ENCODE results near the gene SGSM2.
A peak's percentile ranks its signal among the peaks of the same experiment; 100 is the strongest.

Gene SGSM2

GRCh38 chr17:2395258-2396181 is 58.2 kb downstream of the SGSM2 start:
- H3K4me3 ChIP-seq (ENCODE audit: low read length), result peak overlapping the region; percentile 63
- H3K4me1 ChIP-seq (ENCODE audit: control insufficient read depth, insufficient read depth, low read length), result peaks cover 58% of the 10 kb centered on the region
- H3K27me3 ChIP-seq (ENCODE audit: control insufficient read depth, insufficient read depth, low read length), result no peaks in the 10 kb centered on the region
- peak overlapping the region; percentile 100 for H3K27ac ChIP-seq (ENCODE audit: low read depth, low read length)
- H3K9ac ChIP-seq (ENCODE audit: low read length), result peak overlapping the region; percentile 3
- H3K36me3 ChIP-seq (ENCODE audit: control insufficient read depth, insufficient read depth, low read length), result no peaks in the 10 kb centered on the region

DNA sequence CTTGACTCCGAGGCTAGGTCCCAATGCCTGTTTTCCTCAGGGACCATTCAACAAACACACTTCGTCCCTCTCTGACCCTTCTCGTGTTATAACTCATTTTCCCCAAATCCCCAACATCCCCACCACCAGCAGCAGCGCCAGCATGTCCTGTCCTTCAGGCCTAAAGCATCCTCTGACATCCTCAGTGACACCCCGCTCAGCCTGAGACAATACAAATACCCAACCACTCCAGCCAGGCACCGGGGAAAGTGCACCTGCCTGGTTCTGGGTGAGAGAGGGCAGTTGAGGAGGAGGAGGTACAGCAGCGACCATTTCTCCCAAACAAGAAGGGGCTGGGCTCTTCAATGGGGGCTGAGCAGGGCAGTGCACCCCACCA is 58.9 kb downstream of the SGSM2 start:
- Histone ChIP-seq H3K27ac (ENCODE audit: low read depth, low read length) (peak overlapping the region; percentile 100), H3K27me3 (ENCODE audit: control insufficient read depth, insufficient read depth, low read length) (no peaks in the 10 kb centered on the region), H3K36me3 (ENCODE audit: control insufficient read depth, insufficient read depth, low read length) (no peaks in the 10 kb centered on the region), H3K4me1 (ENCODE audit: control insufficient read depth, insufficient read depth, low read length) (peaks cover 53% of the 10 kb centered on the region), H3K9ac (ENCODE audit: low read length) (peak overlapping the region; percentile 56), H3K4me3 (ENCODE audit: low read length) (peak overlapping the region; percentile 63)

GRCh38 chr17:2396568-2397246 is 59.4 kb downstream of the SGSM2 start:
- H3K4me3 ChIP-seq (ENCODE audit: low read length), result peak overlapping the region; percentile 63
- no peaks in the 10 kb centered on the region for H3K36me3 ChIP-seq (ENCODE audit: control insufficient read depth, insufficient read depth, low read length)
- H3K27me3 ChIP-seq (ENCODE audit: control insufficient read depth, insufficient read depth, low read length), result no peaks in the 10 kb centered on the region
- H3K4me1 ChIP-seq (ENCODE audit: control insufficient read depth, insufficient read depth, low read length), result peaks cover 48% of the 10 kb centered on the region
- H3K27ac ChIP-seq (ENCODE audit: low read depth, low read length), result peak overlapping the region; percentile 100
- H3K9ac ChIP-seq (ENCODE audit: low read length), result peak overlapping the region; percentile 61

- no peaks in the 10 kb centered on the region for H3K27me3 ChIP-seq (ENCODE audit: control insufficient read depth, insufficient read depth, low read length)
- H3K4me3 ChIP-seq (ENCODE audit: low read length), result peak overlapping the region; percentile 63
- H3K27ac ChIP-seq (ENCODE audit: low read depth, low read length), result peak overlapping the region; percentile 100
- H3K4me1 ChIP-seq (ENCODE audit: control insufficient read depth, insufficient read depth, low read length), result peaks cover 42% of the 10 kb centered on the region
- peak overlapping the region; percentile 71 for H3K9ac ChIP-seq (ENCODE audit: low read length)
- no peaks in the 10 kb centered on the region for H3K36me3 ChIP-seq (ENCODE audit: control insufficient read depth, insufficient read depth, low read length)
Observed at GRCh38 chr17:2397247-2398171, 60.2 kb downstream of the SGSM2 start.

DNA sequence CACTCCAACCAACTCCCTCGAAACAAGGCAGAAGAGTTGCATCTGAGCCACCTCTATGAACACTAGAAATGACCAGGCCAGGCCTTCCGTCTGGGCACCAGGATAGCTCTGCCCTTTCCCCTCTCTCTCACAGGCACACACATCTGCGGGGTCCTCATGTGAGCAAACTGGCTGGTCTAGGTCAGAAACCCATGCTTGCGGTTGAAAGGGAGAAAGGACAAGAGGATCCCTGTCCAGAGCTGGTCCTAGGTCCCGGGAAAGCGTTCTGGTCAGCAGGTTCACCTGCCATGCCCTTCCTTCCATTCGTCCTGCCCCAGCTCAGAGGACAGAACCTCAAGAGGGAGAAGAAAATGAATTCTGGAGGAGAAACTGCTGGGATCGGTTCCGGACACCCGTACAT is 60.9 kb downstream of the SGSM2 start:
- Histone ChIP-seq H3K9ac (ENCODE audit: low read length) (peak overlapping the region; percentile 71), H3K4me1 (ENCODE audit: control insufficient read depth, insufficient read depth, low read length) (peaks cover 47% of the 10 kb centered on the region)

GRCh38 chr17:2398655-2399571 is 61.6 kb downstream of the SGSM2 start:
- Histone ChIP-seq H3K4me1 (ENCODE audit: control insufficient read depth, insufficient read depth, low read length) (peaks cover 47% of the 10 kb centered on the region), H3K36me3 (ENCODE audit: control insufficient read depth, insufficient read depth, low read length) (no peaks in the 10 kb centered on the region), H3K9ac (ENCODE audit: low read length) (peak overlapping the region; percentile 98), H3K27me3 (ENCODE audit: control insufficient read depth, insufficient read depth, low read length) (no peaks in the 10 kb centered on the region), H3K4me3 (ENCODE audit: low read length) (peak overlapping the region; percentile 88), H3K27ac (ENCODE audit: low read depth, low read length) (peak overlapping the region; percentile 100)

More for the DNA sequence above, 60.9 kb downstream of the SGSM2 start:
- Histone ChIP-seq H3K27ac (ENCODE audit: low read depth, low read length) (peak overlapping the region; percentile 100), H3K4me3 (ENCODE audit: low read length) (peak overlapping the region; percentile 63), H3K36me3 (ENCODE audit: control insufficient read depth, insufficient read depth, low read length) (no peaks in the 10 kb centered on the region), H3K27me3 (ENCODE audit: control insufficient read depth, insufficient read depth, low read length) (no peaks in the 10 kb centered on the region)

DNA sequence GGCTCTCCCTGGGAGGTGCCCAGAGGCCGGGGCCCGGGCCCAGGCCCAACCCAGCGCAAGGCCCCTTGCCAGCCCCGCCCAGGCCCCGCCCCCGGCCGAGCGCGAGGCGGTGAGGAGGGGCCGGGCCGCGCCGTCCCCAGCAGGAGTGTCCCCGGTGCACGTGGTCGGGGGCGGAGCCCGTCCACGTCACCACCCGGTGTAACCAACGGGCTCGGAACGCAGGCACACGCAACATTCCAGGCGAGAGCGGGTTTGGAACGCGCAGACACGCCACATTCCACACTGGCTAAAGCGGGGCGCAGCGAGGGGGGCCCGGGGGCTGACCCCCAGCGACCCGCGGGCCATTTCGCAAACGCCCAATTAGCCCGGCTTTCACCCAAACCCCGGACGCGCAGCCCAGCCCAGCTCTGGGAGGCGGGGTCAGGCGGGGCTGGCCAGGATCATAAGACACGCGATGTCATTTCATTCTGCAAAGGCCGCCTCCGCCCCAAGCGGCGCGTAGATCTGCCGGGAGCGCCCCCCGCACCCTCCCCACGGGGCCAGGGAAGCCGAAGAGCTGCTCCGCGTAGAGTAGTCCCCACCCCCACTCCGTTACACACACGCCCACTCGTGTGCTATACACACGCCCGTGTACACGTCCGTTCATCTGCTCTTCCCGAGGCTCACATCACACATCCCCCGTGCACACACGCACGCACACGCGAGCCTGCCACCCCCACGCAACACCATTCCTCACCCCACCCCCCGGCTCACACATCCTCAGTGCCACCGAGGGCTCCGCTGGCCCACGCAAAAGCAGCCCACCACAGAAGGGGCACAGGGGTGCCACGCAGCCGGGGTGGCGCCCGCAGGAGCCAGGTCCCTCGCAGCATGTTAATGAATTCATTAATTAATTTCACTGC is 62.5 kb downstream of the SGSM2 start:
- H3K4me1 ChIP-seq (ENCODE audit: control insufficient read depth, insufficient read depth, low read length), result peaks cover 45% of the 10 kb centered on the region

DNA sequence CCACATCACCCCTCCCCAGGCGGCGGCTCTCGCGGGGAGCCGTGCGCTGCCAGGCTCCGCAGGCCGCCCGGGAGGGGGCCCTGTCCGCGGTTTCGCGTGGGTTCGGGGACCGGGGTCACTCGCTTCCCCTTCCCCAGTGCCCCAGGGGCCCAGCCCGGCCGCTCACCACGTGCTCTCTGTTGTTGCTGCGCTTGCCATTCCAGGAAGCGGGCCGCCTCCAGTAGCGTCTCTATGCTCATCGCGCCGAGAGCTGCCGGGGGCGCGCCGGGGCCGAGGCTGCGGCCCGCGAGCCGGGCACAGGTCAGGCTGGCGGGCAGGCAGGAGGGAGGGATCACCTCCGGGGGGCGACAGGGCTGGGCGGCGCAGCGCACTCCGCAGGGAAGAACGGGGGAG is 63.2 kb downstream of the SGSM2 start:
- H3K27me3 ChIP-seq (ENCODE audit: control insufficient read depth, insufficient read depth, low read length), result no peaks in the 10 kb centered on the region
- H3K4me3 ChIP-seq (ENCODE audit: low read length), result peak overlapping the region; percentile 87
- H3K4me1 ChIP-seq (ENCODE audit: control insufficient read depth, insufficient read depth, low read length), result peaks cover 41% of the 10 kb centered on the region
- H3K36me3 ChIP-seq (ENCODE audit: control insufficient read depth, insufficient read depth, low read length), result no peaks in the 10 kb centered on the region
- peak overlapping the region; percentile 56 for H3K9ac ChIP-seq (ENCODE audit: low read length)
- peak overlapping the region; percentile 100 for H3K27ac ChIP-seq (ENCODE audit: low read depth, low read length)

More for the DNA sequence above, 62.5 kb downstream of the SGSM2 start:
- Histone ChIP-seq H3K4me3 (ENCODE audit: low read length) (peak overlapping the region; percentile 88), H3K27me3 (ENCODE audit: control insufficient read depth, insufficient read depth, low read length) (no peaks in the 10 kb centered on the region), H3K36me3 (ENCODE audit: control insufficient read depth, insufficient read depth, low read length) (no peaks in the 10 kb centered on the region), H3K27ac (ENCODE audit: low read depth, low read length) (peak overlapping the region; percentile 100), H3K9ac (ENCODE audit: low read length) (peak overlapping the region; percentile 98)

- Histone ChIP-seq H3K9ac (ENCODE audit: low read length) (peak within 1 kb of the TSS; percentile 92), H3K4me1 (ENCODE audit: control insufficient read depth, insufficient read depth, low read length) (peaks cover 38% of the 10 kb centered on the region), H3K27me3 (ENCODE audit: control insufficient read depth, insufficient read depth, low read length) (no peaks in the 10 kb centered on the region)
Observed at GRCh38 chr17:2400877-2401425, 63.6 kb downstream of the SGSM2 start, which contains the start of gene MNT. Gene MNT (minus strand): TSS chr17:2401060. CDS start chr17:2400712, 348 bp downstream.

GRCh38 chr17:2401426-2402221 is 64.3 kb downstream of the SGSM2 start:
- peak overlapping the region; percentile 100 for H3K27ac ChIP-seq (ENCODE audit: low read depth, low read length)
- H3K4me1 ChIP-seq (ENCODE audit: control insufficient read depth, insufficient read depth, low read length), result peaks cover 39% of the 10 kb centered on the region
- H3K9ac ChIP-seq (ENCODE audit: low read length), result peak overlapping the region; percentile 92
- H3K27me3 ChIP-seq (ENCODE audit: control insufficient read depth, insufficient read depth, low read length), result no peaks in the 10 kb centered on the region
- no peaks in the 10 kb centered on the region for H3K36me3 ChIP-seq (ENCODE audit: control insufficient read depth, insufficient read depth, low read length)
- peak overlapping the region; percentile 90 for H3K4me3 ChIP-seq (ENCODE audit: low read length)

More at GRCh38 chr17:2400877-2401425, 63.6 kb downstream of the SGSM2 start, which contains the start of gene MNT:
- peak within 1 kb of the TSS; percentile 90 for H3K4me3 ChIP-seq (ENCODE audit: low read length)
- peak within 1 kb of the TSS; percentile 100 for H3K27ac ChIP-seq (ENCODE audit: low read depth, low read length)
- no peaks in the 10 kb centered on the region for H3K36me3 ChIP-seq (ENCODE audit: control insufficient read depth, insufficient read depth, low read length)
